Left ventricle myocardium superior (tissue), 1 donor: ENCODE results near the gene CASP10. TPM values are rescaled to one million over a fixed set of nuclear protein-coding genes. Genes with fewer than 3 reads are reported as not detected.
A peak's percentile ranks its signal among the peaks of the same experiment; 100 is the strongest.
"Not testable (repeated sequence)": the region's sequence is repeated elsewhere in the genome, so short reads cannot be mapped to it uniquely, and the experiment has no call there.

ENCODE experiments used
- ATAC-seq: fragments of 200-7000 bp; cut with Tn5 transposase; one replicate; pipeline ENCODE4 v1.9.1; 2020; ENCODE audit warnings: mild to moderate bottlenecking, moderate library complexity
- DNase-seq: peaks from one replicate; pipeline ENCODE4 v3.0.0-alpha.2; 2020
- intact Hi-C: fragments of 100-400 bp; cut with micrococcal nuclease; formaldehyde crosslinking; loops from one replicate; pipeline ENCODE4 v1.11.0; 2022
- long read RNA-seq: library from polyadenylated mRNA; unstranded; transcript quantifications from one replicate; pipeline ENCODE4 v2.0.0, GENCODE V29; 2021
- total RNA-seq: library from RNA; stranded (reverse); fragmentation: NEBNext Ultra II Directional; extraction: Animal tissue kit (Norgen Biotek cat#: 25700); gene quantifications from one replicate; pipeline ENCODE4 v1.2.1, GENCODE V29; 2021
- donor health status: DM: no; HTN: yes; CAD: no; lungs with severe emphysema.

The CASP10 gene
- total RNA-seq = 6.4 TPM
- long read RNA-seq, full-length matches to known transcripts = 1 of 4 reads
- long read RNA-seq, partial matches to known transcripts = 1 of 4 reads
- long read RNA-seq, other reads (novel, unspliced or antisense) = 2 of 4 reads

DNA sequence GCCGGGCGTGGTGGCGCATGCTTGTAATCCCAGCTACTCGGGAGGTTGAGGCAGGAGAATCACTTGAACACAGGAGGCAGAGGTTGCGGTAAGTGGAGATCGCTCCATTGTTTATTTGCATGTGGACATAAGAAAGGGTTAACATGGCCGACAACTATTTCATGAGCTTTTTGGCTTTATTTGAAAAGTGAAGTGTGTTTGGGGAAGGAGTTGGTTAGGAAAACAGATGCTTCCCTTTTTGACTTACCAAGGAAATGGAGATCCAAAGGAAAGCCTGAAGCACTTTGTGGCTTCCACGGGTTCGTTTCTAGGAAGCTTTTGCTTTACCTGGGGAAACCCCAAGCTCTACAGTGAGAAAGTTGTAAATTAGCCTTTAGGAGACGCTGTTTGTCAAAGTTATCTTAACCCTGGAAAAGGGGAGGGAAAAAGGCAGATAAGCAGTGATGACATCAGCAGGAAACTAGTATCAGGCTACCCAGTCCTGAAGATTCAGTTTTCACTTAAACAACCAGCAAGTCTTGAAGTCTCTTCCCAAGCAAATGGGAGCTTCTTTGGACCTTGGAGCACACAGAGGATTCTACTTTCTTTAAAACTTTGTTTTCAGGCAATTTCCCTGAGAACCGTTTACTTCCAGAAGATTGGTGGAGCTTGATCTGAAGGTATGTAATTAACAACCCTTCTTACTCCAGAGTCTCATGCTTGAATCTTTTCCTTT is at the start of gene CASP10:
TSS of gene CASP10 (plus strand) at position 492 of the 715 bp plus-strand sequence. CDS start 2,637 bp downstream, outside the sequence.
- ATAC-seq = peak; percentile 77
- DNase-seq = no peak
- intact Hi-C loops = loop anchor here (2.0 kb wide), 1 partner anchor 50 kb away; no protein-coding TSS in a partner anchor

- intact Hi-C loops = no loop called here
- ATAC-seq (no peak), DNase-seq (no peak)
Observed at GRCh38 chr2:201135386-201135785, 47.6 kb upstream of the CASP10 start.

GRCh38 chr2:201136889-201137321 is 46.0 kb upstream of the CASP10 start:
- intact Hi-C loops = no loop called here
- ATAC-seq = peak; percentile 15
- DNase-seq = no peak

DNA sequence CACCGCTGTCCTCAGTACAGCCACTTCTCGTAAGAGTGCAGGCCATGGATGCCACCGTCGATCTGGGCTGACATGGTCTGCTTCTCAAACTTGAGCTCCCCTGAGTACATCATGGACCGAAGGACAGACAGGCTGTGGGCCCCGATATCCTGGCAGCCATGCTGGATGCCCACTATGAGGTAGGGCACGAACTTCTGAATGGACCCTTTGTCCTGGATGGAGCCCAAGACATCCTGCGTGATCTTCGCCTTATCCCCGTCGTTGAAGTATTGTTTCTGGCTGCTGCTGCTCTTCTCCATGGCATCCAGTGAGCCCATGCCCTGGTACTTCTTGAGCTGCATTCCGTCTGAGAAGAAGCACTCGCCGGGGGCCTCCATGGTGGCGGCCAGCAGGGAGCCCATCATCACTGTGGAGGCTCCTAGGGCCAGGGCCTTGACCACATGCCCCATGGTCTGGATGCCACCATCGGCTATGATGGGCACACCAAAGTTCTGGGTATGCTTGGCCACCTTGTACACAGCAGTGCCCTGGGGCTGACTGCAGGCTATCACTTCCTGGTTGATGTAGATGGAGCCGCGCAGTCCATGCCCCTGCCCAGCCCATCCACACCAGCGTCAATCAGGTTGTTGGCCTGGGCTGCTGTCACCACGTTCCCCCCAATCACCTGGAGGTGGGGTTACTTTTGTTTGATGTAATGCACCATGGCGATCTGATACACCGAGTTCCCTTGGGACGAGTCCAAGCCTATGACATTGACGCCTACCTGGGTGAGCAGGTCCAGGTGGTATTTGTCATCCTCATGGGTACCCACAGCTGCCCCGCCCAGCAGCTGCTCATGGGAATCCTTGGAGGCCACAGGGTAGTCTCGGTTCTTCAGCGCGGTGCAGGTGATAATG is 45.2 kb upstream of the CASP10 start:
- intact Hi-C loops = no loop called here
- DNase-seq = no peak
- ATAC-seq = peak; percentile 23

DNA sequence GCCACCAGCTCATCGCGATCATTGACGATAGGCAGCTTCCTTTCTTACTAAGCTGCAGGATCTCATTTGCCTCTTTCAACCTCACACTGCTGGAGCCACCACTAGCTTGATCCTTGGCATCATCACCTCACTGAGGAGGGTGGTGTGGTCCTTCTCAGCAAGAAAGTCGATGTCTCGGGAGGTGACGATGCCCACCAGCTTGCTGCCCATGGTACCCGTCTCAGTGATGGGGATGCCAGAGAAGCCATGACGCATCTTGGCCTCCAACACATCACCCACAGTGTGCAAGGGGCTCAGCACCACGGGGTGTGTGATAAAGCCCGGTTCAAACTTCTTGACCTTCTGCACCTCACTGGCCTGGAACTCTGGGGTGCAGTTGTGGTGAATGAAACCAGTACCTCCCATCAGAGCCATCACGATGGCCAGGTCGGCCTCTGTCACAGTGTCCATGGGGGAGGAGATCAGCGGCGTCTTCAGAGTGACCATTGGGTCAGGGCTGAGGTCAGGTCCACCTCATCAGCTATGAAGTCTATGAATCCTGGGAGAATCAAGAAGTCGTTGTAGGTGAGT is 44.5 kb upstream of the CASP10 start:
- DNase-seq (no peak), ATAC-seq (no peak)
- intact Hi-C loops = no loop called here

DNA sequence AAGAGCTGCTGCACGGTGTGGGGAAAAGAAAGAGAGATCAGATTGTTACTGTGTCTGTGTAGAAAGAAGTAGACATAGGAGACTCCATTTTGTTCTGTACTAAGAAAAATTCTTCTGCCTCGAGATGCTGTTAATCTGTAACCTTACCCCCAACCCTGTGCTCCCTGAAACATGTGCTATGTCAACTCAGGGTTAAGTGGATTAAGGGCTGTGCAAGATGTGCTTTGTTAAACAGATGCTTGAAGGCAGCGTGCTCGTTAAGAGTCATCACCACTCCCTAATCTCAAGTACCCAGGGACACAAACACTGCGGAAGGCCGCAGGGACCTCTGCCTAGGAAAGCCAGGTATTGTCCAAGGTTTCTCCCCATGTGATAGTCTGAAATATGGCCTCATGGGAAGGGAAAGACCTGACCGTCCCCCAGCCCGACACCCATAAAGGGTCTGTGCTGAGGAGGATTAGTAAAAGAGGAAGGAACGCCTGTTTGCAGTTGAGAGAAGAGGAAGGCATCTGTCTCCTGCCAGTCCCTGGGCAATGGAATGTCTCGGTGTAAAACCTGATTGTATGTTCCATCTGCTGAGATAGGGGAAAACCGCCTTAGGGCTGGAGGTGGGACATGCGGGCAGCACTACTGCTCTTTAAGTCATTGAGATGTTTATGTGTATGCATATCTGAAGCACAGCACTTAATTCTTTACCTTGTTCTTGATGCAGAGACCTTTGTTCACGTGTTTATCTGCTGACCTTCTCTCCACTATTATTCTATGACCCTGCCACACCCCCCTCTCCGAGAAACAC is 43.8 kb upstream of the CASP10 start:
- intact Hi-C loops, ATAC-seq, DNase-seq: not testable (repeated sequence)

- DNase-seq (no peak), ATAC-seq (no peak)
- intact Hi-C loops = no loop called here
Observed at GRCh38 chr2:201139836-201140604, 42.9 kb upstream of the CASP10 start.

GRCh38 chr2:201144101-201145051 is 38.6 kb upstream of the CASP10 start:
- ATAC-seq (peak; percentile 20), DNase-seq (no peak)
- intact Hi-C loops = no loop called here

DNA sequence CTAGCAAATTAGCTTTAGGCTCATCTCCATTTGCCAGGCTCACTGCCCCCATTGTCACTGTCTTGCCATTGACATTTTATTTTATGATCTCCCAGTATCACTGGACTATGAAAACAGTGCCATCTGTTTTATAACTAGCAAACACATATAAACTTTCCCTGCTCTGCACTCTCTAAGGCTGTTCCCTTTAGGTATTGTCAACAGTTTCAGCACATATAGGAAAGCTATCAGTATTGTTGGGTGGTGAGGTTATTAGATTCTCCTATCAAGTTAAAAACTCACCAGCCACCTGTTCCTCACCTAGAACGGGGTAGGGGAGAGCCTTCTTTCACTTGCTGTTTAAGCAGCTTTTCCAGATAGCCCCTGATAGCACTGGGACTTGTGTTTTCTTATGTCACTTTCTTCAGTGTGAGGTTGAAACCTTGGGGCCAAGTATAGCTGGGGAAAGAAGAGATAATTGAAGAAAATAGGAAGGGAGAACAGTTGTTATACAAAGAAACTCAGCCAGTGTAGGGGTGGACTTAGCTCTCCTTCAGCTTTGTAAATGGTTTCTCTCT is 34.4 kb upstream of the CASP10 start:
- no peak for ATAC-seq
- intact Hi-C loops = no loop called here
- DNase-seq = no peak

- peak; percentile 23 for ATAC-seq
- intact Hi-C loops = no loop called here
- DNase-seq = no peak
Observed at GRCh38 chr2:201149064-201149820, 33.7 kb upstream of the CASP10 start.

DNA sequence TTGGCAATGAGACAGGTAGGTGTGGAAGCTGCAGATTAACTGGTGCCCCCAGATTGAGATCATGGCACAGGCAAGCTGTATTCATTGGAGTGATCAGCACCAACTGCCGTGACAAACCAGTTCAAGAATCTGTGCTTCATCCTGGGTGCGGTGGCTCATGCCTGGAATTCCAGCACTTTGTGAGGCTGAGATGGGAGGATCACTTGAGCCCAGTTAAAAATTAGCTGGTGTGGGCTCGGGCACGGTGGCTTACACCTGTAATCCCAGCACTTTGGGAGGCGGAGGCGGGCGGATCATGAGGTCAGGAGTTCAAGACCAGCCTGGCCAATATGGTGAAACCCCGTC is 33.1 kb upstream of the CASP10 start:
- DNase-seq, ATAC-seq, intact Hi-C loops: not testable (repeated sequence)

- DNase-seq = no peak
- no peak for ATAC-seq
- intact Hi-C loops = no loop called here
Observed at GRCh38 chr2:201150454-201151020, 32.4 kb upstream of the CASP10 start.

GRCh38 chr2:201151127-201151981 is 31.6 kb upstream of the CASP10 start:
- intact Hi-C loops = no loop called here
- ATAC-seq (peak; percentile 31), DNase-seq (no peak)

DNA sequence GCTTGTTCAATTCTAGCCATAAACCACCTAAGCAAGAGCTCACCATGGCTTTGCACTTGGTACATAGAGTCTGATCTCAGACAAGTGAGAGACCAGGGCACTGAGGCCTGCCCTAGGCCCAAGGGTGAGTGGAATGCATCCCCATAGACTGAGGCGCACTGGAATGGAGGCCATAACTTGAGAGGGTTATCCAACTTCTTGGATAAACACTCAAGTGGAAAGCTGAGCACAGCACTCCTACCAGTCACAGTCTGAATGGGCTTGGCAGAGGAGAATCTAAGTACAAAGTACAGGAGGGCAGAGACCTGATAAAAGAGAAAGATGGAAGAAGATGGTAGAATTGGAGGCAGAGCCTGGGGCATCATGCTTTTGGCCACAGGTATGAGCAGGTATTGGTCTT is 30.4 kb upstream of the CASP10 start:
- no peak for DNase-seq
- ATAC-seq = no peak
- intact Hi-C loops = no loop called here
